ENCODE measurements around the gene RPL10.

RPL10 gene

GRCh38 chrX:154437971-154438893, 40.1 kb downstream of the RPL10 start:
- no peaks in the 10 kb centered on the region for H3K27me3 ChIP-seq (ENCODE audit: control insufficient read depth in 1 of 2, insufficient read depth in 2 of 2, low read length in 2 of 2)
- peak overlapping the region; percentile 0 for H3K9ac ChIP-seq (ENCODE audit: low read length)
- peaks cover 8% of the 10 kb centered on the region for H3K4me1 ChIP-seq (ENCODE audit: insufficient read depth, low read length)
- H3K4me3 ChIP-seq (ENCODE audit: low read depth in 1 of 2, low read length in 2 of 2), result peak overlapping the region; percentile 33
- H3K9me3 ChIP-seq (ENCODE audit: low read length), result no peaks in the 10 kb centered on the region
- H3K27ac ChIP-seq (ENCODE audit: low read depth, low read length), result peak overlapping the region; percentile 24
- H3K36me3 ChIP-seq (ENCODE audit: insufficient read depth, low read length), result peaks cover 37% of the 10 kb centered on the region

- Histone ChIP-seq H3K27me3 (ENCODE audit: control insufficient read depth in 1 of 2, insufficient read depth in 2 of 2, low read length in 2 of 2) (peaks cover 0 to 4% of the 10 kb centered on the region in 2 donors), H3K9me3 (ENCODE audit: low read length) (no peaks in the 10 kb centered on the region), H3K4me3 (ENCODE audit: low read depth in 1 of 2, low read length in 2 of 2) (no peak overlapping the region), H3K27ac (ENCODE audit: low read depth, low read length) (no peak overlapping the region), H3K9ac (ENCODE audit: low read length) (no peak overlapping the region), H3K4me1 (ENCODE audit: insufficient read depth, low read length) (peaks cover 9% of the 10 kb centered on the region), H3K36me3 (ENCODE audit: insufficient read depth, low read length) (peaks cover 29% of the 10 kb centered on the region)
Observed at GRCh38 chrX:154439841-154440240, 41.7 kb downstream of the RPL10 start.

DNA sequence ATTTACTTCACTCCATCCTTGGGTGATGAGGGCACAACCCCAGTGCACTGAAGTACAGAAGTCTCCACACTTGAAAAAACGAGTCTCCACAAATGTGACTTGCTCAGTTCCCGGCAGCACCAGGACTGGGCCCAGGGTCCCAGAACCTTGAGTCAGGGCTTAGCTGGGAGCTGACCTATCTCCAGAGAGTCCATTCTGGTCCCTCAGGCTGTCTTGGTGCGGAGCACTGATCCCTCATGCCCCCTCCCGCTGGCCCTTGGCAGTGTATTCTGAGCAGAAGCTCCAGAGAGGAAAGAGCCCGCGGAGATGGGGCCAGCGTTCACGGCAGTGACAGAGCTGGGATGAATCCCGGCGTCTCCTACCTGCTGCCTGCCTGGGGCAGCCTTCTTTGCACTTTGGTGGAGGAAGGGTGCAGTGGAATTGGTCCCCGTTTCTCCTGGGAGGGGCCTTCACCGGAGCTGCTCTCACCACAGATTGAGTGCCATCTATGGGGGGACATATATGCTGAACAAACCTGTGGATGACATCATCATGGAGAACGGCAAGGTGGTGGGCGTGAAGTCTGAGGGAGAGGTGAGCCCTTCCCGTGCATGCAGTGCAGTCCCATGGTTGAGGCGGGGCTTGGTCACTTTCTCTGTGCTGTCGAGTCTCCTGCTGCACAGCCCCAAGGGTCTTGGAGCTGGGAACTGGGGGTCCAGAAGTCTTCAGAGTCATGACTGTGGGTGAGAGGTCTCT, 42.6 kb downstream of the RPL10 start:
- H3K9me3 ChIP-seq (ENCODE audit: low read length), result no peaks in the 10 kb centered on the region
- H3K4me1 ChIP-seq (ENCODE audit: insufficient read depth, low read length), result peaks cover 18% of the 10 kb centered on the region
- peaks cover 26% of the 10 kb centered on the region for H3K36me3 ChIP-seq (ENCODE audit: insufficient read depth, low read length)
- H3K27me3 ChIP-seq (ENCODE audit: control insufficient read depth in 1 of 2, insufficient read depth in 2 of 2, low read length in 2 of 2), result peaks cover 0 to 5% of the 10 kb centered on the region in 2 donors
- H3K4me3 ChIP-seq (ENCODE audit: low read depth in 1 of 2, low read length in 2 of 2), result no peak overlapping the region
- no peak overlapping the region for H3K27ac ChIP-seq (ENCODE audit: low read depth, low read length)
- no peak overlapping the region for H3K9ac ChIP-seq (ENCODE audit: low read length)

- no peak overlapping the region for H3K9ac ChIP-seq (ENCODE audit: low read length)
- H3K9me3 ChIP-seq (ENCODE audit: low read length), result no peaks in the 10 kb centered on the region
- peaks cover 0 to 5% of the 10 kb centered on the region in 2 donors for H3K27me3 ChIP-seq (ENCODE audit: control insufficient read depth in 1 of 2, insufficient read depth in 2 of 2, low read length in 2 of 2)
- H3K27ac ChIP-seq (ENCODE audit: low read depth, low read length), result no peak overlapping the region
- H3K4me1 ChIP-seq (ENCODE audit: insufficient read depth, low read length), result peaks cover 18% of the 10 kb centered on the region
- peaks cover 31% of the 10 kb centered on the region for H3K36me3 ChIP-seq (ENCODE audit: insufficient read depth, low read length)
- no peak overlapping the region for H3K4me3 ChIP-seq (ENCODE audit: low read depth in 1 of 2, low read length in 2 of 2)
Observed at GRCh38 chrX:154441564-154441963, 43.4 kb downstream of the RPL10 start.

DNA sequence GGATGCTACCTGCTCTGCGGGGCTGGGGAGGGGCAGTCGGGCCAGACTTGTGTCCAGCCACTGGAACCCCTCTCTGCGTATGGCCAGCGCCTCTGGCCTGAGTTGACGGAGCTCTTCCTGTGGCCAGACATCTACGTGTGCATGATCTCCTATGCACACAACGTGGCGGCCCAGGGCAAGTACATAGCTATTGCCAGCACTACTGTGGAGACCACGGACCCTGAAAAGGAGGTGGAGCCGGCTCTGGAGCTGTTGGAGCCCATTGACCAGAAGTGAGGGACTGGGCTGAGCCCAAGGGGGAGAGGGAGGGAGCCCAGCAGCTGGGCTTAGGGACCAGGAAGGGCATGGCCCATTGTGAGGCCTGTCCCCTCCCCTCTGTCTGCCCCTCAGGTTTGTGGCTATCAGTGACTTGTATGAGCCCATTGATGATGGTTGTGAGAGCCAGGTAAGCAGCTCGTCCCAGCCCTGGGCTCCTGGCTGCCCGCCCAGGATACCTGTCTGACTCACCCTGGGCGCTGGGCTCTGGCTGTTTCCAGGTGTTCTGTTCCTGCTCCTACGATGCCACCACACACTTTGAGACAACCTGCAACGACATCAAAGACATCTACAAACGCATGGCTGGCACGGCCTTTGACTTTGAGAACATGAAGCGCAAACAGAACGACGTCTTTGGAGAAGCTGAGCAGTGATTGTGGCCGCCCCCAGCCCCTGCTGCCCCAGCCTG, 44.0 kb downstream of the RPL10 start:
- no peak overlapping the region for H3K27ac ChIP-seq (ENCODE audit: low read depth, low read length)
- no peaks in the 10 kb centered on the region for H3K9me3 ChIP-seq (ENCODE audit: low read length)
- peaks cover 18% of the 10 kb centered on the region for H3K4me1 ChIP-seq (ENCODE audit: insufficient read depth, low read length)
- H3K27me3 ChIP-seq (ENCODE audit: control insufficient read depth in 1 of 2, insufficient read depth in 2 of 2, low read length in 2 of 2), result peaks cover 0 to 5% of the 10 kb centered on the region in 2 donors
- no peak overlapping the region for H3K4me3 ChIP-seq (ENCODE audit: low read depth in 1 of 2, low read length in 2 of 2)
- peaks cover 31% of the 10 kb centered on the region for H3K36me3 ChIP-seq (ENCODE audit: insufficient read depth, low read length)
- H3K9ac ChIP-seq (ENCODE audit: low read length), result no peak overlapping the region

- Histone ChIP-seq H3K36me3 (ENCODE audit: insufficient read depth, low read length) (peaks cover 31% of the 10 kb centered on the region), H3K9ac (ENCODE audit: low read length) (no peak overlapping the region), H3K9me3 (ENCODE audit: low read length) (no peaks in the 10 kb centered on the region), H3K27ac (ENCODE audit: low read depth, low read length) (peak overlapping the region; percentile 7), H3K27me3 (ENCODE audit: control insufficient read depth in 1 of 2, insufficient read depth in 2 of 2, low read length in 2 of 2) (peaks cover 0 to 5% of the 10 kb centered on the region in 2 donors), H3K4me1 (ENCODE audit: insufficient read depth, low read length) (peaks cover 13% of the 10 kb centered on the region), H3K4me3 (ENCODE audit: low read depth in 1 of 2, low read length in 2 of 2) (no peak overlapping the region)
Observed at GRCh38 chrX:154443479-154443910, 45.3 kb downstream of the RPL10 start.

DNA sequence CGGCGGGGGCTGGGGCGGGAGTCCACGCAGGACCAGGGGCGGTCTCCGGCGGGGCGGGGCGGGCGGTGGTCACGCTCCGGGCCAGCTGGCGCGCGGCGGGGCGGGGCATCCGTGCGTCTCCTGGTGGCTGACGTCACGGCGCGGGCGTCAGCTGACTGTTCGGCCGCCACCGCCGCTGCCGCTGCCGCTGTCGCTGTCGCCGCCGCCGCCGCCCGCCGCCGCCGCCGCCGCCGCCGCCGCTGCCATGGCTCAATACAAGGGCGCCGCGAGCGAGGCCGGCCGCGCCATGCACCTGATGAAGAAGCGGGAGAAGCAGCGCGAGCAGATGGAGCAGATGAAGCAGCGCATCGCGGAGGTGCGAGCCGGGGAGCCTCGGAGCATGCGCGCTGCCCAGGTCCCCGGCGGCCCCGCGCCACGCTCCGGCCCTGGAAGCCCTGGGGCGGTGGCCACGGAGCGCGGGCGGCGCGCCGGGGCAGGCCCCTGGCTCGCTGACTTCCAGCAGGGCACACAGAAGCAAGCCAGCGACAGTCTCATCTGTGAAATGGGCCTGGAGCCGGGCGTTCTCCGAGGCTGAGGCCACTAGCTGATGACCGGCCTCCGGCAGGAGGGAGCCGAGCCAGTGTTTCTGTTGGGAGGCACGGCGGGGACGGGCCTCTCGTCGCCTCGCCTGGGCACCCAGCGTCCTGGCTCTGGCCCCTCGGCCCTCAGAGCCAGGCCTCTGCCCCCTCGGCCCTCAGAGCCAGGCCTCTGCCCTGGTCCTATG, 46.0 kb downstream of the RPL10 start, which contains the start of gene FAM50A:
FAM50A (plus strand) TSS at position 150 of the 763 bp plus-strand sequence; CDS start at position 245, 95 bp downstream.
- Histone ChIP-seq H3K4me1 (ENCODE audit: insufficient read depth, low read length) (peaks cover 10% of the 10 kb centered on the region), H3K9ac (ENCODE audit: low read length) (peak within 1 kb of the TSS; percentile 39), H3K4me3 (ENCODE audit: low read depth in 1 of 2, low read length in 2 of 2) (peak within 1 kb of the TSS; percentile 41 to 47), H3K36me3 (ENCODE audit: insufficient read depth, low read length) (peaks cover 31% of the 10 kb centered on the region), H3K9me3 (ENCODE audit: low read length) (no peaks in the 10 kb centered on the region), H3K27me3 (ENCODE audit: control insufficient read depth in 1 of 2, insufficient read depth in 2 of 2, low read length in 2 of 2) (peaks cover 0 to 5% of the 10 kb centered on the region in 2 donors), H3K27ac (ENCODE audit: low read depth, low read length) (peak within 1 kb of the TSS; percentile 63)

DNA sequence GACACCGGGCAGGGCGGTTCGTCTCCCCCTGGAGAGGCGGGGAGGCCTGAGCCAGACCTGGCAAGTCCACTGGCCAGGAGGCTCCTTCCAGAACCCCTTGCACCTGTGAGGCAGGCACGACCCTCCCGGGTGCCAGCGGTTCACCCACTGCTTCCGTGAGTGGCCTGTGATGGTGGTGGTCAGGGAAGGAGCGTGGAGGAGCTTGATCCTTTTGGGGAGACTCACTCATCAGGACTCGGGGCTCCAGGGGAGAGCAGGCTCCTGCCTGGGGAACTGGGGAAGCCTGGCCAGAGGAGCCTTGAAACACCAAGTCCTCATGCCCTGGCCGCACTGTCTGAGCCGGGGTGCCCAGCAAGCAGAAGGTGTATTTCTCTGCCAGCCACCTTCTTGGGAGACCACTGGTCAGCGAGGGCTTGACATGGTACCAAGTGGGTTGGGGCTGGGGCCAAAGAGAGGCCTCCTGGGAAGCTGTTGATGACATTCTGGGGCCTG, 46.6 kb downstream of the RPL10 start:
- peak overlapping the region; percentile 39 for H3K9ac ChIP-seq (ENCODE audit: low read length)
- peak overlapping the region; percentile 63 for H3K27ac ChIP-seq (ENCODE audit: low read depth, low read length)
- H3K27me3 ChIP-seq (ENCODE audit: control insufficient read depth in 1 of 2, insufficient read depth in 2 of 2, low read length in 2 of 2), result peaks cover 0 to 5% of the 10 kb centered on the region in 2 donors
- no peaks in the 10 kb centered on the region for H3K9me3 ChIP-seq (ENCODE audit: low read length)
- H3K4me1 ChIP-seq (ENCODE audit: insufficient read depth, low read length), result peaks cover 10% of the 10 kb centered on the region
- H3K4me3 ChIP-seq (ENCODE audit: low read depth in 1 of 2, low read length in 2 of 2), result peak overlapping the region; percentile 41 to 47
- H3K36me3 ChIP-seq (ENCODE audit: insufficient read depth, low read length), result peaks cover 31% of the 10 kb centered on the region

GRCh38 chrX:154445776-154446175, 47.6 kb downstream of the RPL10 start:
- Histone ChIP-seq H3K9me3 (ENCODE audit: low read length) (no peaks in the 10 kb centered on the region), H3K27ac (ENCODE audit: low read depth, low read length) (no peak overlapping the region), H3K4me1 (ENCODE audit: insufficient read depth, low read length) (peaks cover 10% of the 10 kb centered on the region), H3K4me3 (ENCODE audit: low read depth in 1 of 2, low read length in 2 of 2) (no peak overlapping the region), H3K36me3 (ENCODE audit: insufficient read depth, low read length) (peaks cover 24% of the 10 kb centered on the region), H3K9ac (ENCODE audit: low read length) (no peak overlapping the region), H3K27me3 (ENCODE audit: control insufficient read depth in 1 of 2, insufficient read depth in 2 of 2, low read length in 2 of 2) (peaks cover 0 to 5% of the 10 kb centered on the region in 2 donors)

DNA sequence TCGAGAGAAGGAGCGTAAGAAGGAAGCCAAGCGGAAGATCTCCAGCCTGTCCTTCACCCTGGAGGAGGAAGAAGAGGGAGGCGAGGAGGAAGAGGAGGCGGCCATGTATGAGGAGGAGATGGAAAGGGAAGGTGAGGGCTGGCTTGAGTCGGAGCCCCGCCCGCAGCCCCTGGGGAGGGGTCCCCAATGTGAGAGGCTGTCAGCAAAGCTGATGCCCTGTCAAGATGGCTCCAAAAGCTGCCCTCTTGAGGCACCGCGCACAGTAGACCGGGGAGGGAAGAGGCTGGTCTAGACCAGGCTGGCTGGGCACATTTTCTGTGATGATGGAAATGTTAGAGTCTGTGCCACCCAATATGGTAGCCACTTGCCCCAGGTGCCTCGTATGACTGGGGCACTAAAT, 48.3 kb downstream of the RPL10 start:
- H3K36me3 ChIP-seq (ENCODE audit: insufficient read depth, low read length), result peaks cover 20% of the 10 kb centered on the region
- H3K27me3 ChIP-seq (ENCODE audit: control insufficient read depth in 1 of 2, insufficient read depth in 2 of 2, low read length in 2 of 2), result peaks cover 0 to 5% of the 10 kb centered on the region in 2 donors
- H3K4me3 ChIP-seq (ENCODE audit: low read depth in 1 of 2, low read length in 2 of 2), result no peak overlapping the region
- no peaks in the 10 kb centered on the region for H3K9me3 ChIP-seq (ENCODE audit: low read length)
- H3K27ac ChIP-seq (ENCODE audit: low read depth, low read length), result no peak overlapping the region
- H3K9ac ChIP-seq (ENCODE audit: low read length), result no peak overlapping the region
- peaks cover 10% of the 10 kb centered on the region for H3K4me1 ChIP-seq (ENCODE audit: insufficient read depth, low read length)
